ENCODE measurements around the gene SETBP1.

SETBP1 gene

DNA sequence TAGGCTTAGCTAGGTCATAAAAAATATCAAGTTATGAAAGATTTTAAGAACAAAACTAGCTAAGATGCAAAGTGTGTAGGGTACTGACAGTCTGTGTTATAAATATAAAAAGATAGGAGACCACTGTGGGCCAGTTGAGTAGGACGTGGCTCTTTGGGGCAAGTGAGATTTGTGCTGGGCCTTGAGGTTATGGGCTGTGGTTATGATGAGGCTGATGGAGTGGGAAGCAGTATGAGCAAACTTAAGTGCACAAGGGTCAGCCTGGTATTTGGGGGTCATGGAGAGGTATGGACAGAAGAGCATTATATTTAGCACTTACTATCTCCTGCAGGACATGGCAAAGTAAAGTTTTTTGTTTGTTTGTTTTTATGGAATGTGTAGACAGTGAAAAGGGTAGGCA is 70.1 kb downstream of the SETBP1 start:
- no peak for DNase-seq (ENCODE audit: low read depth)
- TF ChIP-seq, protein P1, sequence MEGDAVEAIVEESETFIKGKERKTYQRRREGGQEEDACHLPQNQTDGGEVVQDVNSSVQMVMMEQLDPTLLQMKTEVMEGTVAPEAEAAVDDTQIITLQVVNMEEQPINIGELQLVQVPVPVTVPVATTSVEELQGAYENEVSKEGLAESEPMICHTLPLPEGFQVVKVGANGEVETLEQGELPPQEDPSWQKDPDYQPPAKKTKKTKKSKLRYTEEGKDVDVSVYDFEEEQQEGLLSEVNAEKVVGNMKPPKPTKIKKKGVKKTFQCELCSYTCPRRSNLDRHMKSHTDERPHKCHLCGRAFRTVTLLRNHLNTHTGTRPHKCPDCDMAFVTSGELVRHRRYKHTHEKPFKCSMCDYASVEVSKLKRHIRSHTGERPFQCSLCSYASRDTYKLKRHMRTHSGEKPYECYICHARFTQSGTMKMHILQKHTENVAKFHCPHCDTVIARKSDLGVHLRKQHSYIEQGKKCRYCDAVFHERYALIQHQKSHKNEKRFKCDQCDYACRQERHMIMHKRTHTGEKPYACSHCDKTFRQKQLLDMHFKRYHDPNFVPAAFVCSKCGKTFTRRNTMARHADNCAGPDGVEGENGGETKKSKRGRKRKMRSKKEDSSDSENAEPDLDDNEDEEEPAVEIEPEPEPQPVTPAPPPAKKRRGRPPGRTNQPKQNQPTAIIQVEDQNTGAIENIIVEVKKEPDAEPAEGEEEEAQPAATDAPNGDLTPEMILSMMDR (conservative IDR thresholded peaks at IDR 0.05; ENCODE audit: low read depth, low read length) = no peak
- H3K4me3 ChIP-seq (ENCODE audit: low read length) = no peak overlapping the region

DNA sequence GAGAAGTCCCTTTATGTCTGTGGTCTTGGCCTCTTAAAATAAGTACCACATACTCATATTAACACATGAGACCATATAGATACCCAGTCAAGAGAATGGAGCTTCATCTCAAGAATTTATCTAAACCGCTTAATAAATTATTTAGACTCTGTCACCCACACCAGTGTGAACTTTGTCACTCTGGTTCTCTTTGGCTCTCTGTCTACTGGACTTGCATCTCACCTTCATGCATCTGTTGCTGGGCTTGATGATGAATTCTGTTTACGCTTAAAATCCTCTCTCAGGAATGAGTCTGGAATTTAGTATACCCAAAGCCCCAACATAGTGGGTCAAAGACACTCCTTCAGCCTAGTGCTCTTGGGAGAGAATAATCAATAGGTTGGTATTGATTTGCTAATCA is 73.9 kb downstream of the SETBP1 start:
- no peak for DNase-seq (ENCODE audit: low read depth)
- H3K4me3 ChIP-seq (ENCODE audit: low read length) = no peak overlapping the region
- TF ChIP-seq, protein P1 (conservative IDR thresholded peaks at IDR 0.05; ENCODE audit: low read depth, low read length) = no peak

DNA sequence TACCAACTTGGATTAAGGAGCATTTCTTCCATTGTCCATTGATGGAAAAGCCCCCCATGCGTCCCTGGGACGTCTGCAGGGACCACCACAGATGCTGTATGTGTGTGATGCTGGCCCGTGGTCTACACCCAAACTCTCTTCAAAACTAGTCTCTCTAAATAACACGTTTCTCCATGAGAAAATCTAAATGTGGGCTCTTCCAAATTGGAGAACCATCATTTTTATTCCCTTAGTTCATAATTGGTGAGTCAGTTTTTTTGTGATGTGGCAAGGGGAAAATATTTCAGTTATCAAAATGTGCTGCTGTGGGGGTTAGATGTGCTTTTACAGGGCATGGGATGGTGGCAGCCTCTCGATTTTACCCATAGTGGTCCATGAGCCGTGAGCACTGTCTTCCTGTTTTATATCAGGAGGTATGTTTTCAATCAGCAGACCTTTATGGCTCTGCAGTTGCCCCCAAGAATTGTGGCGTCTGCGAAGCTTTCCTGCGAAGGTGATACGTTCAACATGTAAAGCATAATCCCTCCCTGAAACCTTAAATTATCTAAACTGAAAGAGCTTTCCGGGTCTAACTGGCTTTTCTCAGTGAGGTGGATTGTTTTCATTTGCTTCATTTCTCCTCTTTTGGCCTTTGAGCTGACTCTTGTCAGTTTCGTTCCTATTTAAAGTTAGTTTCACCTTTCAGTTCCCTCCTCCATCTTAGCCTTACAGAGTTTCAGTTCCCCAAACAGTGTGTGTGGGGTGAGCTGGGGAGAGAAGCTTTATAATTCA is 78.4 kb downstream of the SETBP1 start:
- H3K4me3 ChIP-seq (ENCODE audit: low read length) = no peak overlapping the region
- no peak for DNase-seq (ENCODE audit: low read depth)
- TF ChIP-seq, protein P1 (conservative IDR thresholded peaks at IDR 0.05; ENCODE audit: low read depth, low read length) = no peak

DNA sequence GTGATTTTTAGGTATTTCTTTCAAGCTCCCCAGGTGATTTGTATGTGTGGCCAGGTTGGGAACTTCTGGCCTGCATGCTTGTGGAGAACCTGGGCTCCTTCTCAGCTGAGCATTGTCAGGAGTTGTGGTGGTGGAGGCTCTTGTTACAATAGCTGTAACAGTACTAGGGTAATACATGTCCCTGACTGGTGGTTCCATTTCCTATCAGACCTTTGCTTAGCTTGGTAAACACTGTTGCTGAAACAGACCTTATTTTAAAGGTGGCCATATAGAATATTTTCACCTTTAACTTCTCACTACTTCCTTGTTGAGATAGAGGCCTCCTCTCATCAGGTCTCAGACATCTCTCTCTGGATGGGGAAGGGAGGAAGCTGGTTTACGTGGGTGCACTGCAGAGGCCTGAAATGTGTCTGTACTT is 79.2 kb downstream of the SETBP1 start:
- TF ChIP-seq, protein P1 (conservative IDR thresholded peaks at IDR 0.05; ENCODE audit: low read depth, low read length) = no peak
- no peak for DNase-seq (ENCODE audit: low read depth)
- H3K4me3 ChIP-seq (ENCODE audit: low read length) = no peak overlapping the region

DNA sequence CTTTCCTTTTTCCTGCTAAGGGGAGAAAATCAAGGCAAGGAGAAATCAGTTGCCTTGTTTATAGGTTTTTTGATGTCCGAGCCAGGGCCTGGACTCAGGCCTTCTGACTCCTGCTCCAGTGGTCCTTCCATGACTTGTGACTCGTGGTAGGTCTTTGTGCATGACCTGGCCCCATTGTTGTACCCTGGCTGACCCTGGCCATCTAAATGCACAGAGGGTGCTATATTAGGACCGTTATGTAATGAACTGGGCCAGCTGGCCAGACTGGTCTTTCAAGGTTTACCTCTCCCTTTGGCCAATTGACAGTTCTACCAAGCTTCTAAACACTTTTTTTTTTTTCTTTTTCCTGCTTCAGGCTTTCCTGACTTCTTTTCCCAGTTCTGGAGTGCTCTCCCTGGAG is 81.1 kb downstream of the SETBP1 start:
- no peak for DNase-seq (ENCODE audit: low read depth)
- TF ChIP-seq, protein P1 (conservative IDR thresholded peaks at IDR 0.05; ENCODE audit: low read depth, low read length) = no peak
- H3K4me3 ChIP-seq (ENCODE audit: low read length) = no peak overlapping the region

DNA sequence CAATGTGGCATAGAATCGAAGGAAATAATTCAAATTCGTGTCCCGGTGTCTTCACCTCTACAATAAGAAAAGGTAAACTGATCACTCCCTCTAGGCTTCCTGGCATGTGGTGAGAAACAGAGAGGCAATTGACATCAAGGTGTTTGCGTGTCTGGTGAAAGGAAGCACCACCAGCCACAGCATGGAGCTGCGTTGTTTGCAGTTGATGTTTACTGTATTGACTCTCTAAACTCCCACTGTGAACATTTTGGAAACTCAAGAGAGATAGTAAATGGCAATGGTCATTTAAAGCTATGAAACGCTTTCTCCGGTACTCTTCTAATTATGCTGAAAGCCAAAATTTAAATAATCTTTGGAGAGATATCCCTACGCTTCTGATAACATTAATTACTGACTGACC is 82.6 kb downstream of the SETBP1 start:
- TF ChIP-seq, protein P1 (conservative IDR thresholded peaks at IDR 0.05; ENCODE audit: low read depth, low read length) = no peak
- no peak for DNase-seq (ENCODE audit: low read depth)
- no peak overlapping the region for H3K4me3 ChIP-seq (ENCODE audit: low read length)

DNA sequence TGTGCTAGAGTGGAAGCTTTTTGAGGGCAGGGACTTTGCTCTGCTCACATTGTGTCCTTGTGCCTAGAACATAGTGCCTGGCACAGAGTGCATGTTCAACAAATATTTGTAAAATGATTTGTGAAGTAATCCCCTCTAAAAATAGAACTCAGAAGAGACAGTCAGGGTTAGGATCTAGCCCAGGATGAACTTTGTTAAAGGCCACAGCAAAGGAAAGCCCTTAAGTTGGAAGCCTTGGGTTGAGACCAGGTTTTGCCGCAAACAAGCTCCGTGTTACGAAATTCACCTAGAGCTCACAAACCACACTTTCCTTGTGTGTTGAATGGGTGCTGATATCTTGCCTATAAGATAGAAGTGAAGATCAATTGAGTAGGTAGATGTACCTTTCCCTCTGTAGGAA is 84.2 kb downstream of the SETBP1 start:
- TF ChIP-seq, protein P1 (conservative IDR thresholded peaks at IDR 0.05; ENCODE audit: low read depth, low read length) = no peak
- H3K4me3 ChIP-seq (ENCODE audit: low read length) = no peak overlapping the region
- DNase-seq (ENCODE audit: low read depth) = no peak

Measured in retinal pigment epithelial cell (primary cell).